HEK293 (cell line): ENCODE data around the gene ERBB4.

Experiments
- CTCF ChIA-PET: fragments of 350-600 bp; formaldehyde crosslinking; extraction: SDS; loops from one replicate; lab custom pipeline; 2021; ENCODE audit warnings: antibody characterized with exemption; lab: Yijun Ruan, JAX
- POLR2A ChIA-PET: fragments of 300-600 bp; formaldehyde crosslinking; extraction: SDS; loops from one replicate; lab custom pipeline; 2020; ENCODE audit warnings: antibody characterized with exemption, inconsistent platforms; lab: Yijun Ruan, JAX
- H3K27ac ChIP-seq: fragments of 200-500 bp; sonication (Bioruptor generic); 2 replicates; pipeline ENCODE4 v1.5.1; 2014; ENCODE audit warnings: low read depth, low read length, control low read depth, inconsistent platforms; ENCODE audit errors: extremely low read depth
- H3K36me3 ChIP-seq, 2 experiments: fragments of 200-500 bp in 1 of 2; sonication (Bioruptor generic) in 1 of 2; 1 replicate in 1 of 2; 2 replicates in 1 of 2; pipeline ENCODE4 v1.5.1; 2014 to 2017; ENCODE audit warnings: inconsistent platforms in 2 of 2, low read length in 2 of 2; ENCODE audit not compliant: control insufficient read depth in 2 of 2, insufficient read depth in 1 of 2
- H3K4me1 ChIP-seq: fragments of 200-500 bp; sonication (Bioruptor generic); 2 replicates; pipeline ENCODE4 v1.5.1; 2014; ENCODE audit warnings: mild to moderate bottlenecking, low read length, inconsistent platforms; ENCODE audit not compliant: control insufficient read depth, insufficient read depth
- H3K4me3 ChIP-seq: 2 replicates; pipeline ENCODE4 v1.5.1; 2011; ENCODE audit warnings: low read depth, mild to moderate bottlenecking, control low read depth, low read length, moderate library complexity
- H3K9me3 ChIP-seq: fragments of 200-500 bp; sonication (Bioruptor generic); 2 replicates; pipeline ENCODE4 v1.5.1; 2014; ENCODE audit warnings: low read depth, low read length, inconsistent platforms; ENCODE audit not compliant: control insufficient read depth, insufficient read depth
- BCL11A ChIP-seq: fragments of 450-650 bp; formaldehyde crosslinking; IDR thresholded peaks from 2 replicates; pipeline ENCODE4 v1.5.1; 2016; ENCODE audit warnings: low read depth, missing biosample characterization, missing genetic modification characterization
- ELK4 ChIP-seq: IDR thresholded peaks from 2 replicates; pipeline ENCODE4 v1.6.1; 2011; ENCODE audit warnings: mild to moderate bottlenecking, low read depth, low read length, borderline replicate concordance
- REST ChIP-seq: fragments of 450-650 bp; formaldehyde crosslinking; IDR thresholded peaks from 2 replicates; pipeline ENCODE4 v1.5.1; 2016; ENCODE audit warnings: missing biosample characterization, missing genetic modification characterization
- ZFP69B ChIP-seq: fragments of 450-650 bp; formaldehyde crosslinking; IDR thresholded peaks from 2 replicates; pipeline ENCODE4 v1.5.1; 2016; ENCODE audit warnings: missing biosample characterization, missing genetic modification characterization
- ZNF148 ChIP-seq: fragments of 450-650 bp; formaldehyde crosslinking; IDR thresholded peaks from 2 replicates; pipeline ENCODE4 v1.5.0; 2017; ENCODE audit warnings: missing biosample characterization, missing genetic modification characterization, borderline replicate concordance
- ZNF155 ChIP-seq: fragments of 450-650 bp; formaldehyde crosslinking; IDR thresholded peaks from 2 replicates; pipeline ENCODE4 v1.5.1; 2016; ENCODE audit warnings: missing biosample characterization, missing genetic modification characterization
- ZNF221 ChIP-seq: fragments of 450-650 bp; formaldehyde crosslinking; IDR thresholded peaks from 2 replicates; pipeline ENCODE4 v1.5.1; 2017; ENCODE audit warnings: missing biosample characterization, missing genetic modification characterization, borderline replicate concordance
- ZNF239 ChIP-seq: fragments of 450-650 bp; formaldehyde crosslinking; IDR thresholded peaks from 2 replicates; pipeline ENCODE4 v1.5.1; 2016; ENCODE audit warnings: missing biosample characterization, missing genetic modification characterization
- ZNF324 ChIP-seq: fragments of 450-650 bp; formaldehyde crosslinking; IDR thresholded peaks from 2 replicates; pipeline ENCODE4 v1.5.1; 2016; ENCODE audit warnings: missing biosample characterization, missing genetic modification characterization
- ZNF391 ChIP-seq: fragments of 450-650 bp; formaldehyde crosslinking; IDR thresholded peaks from 2 replicates; pipeline ENCODE4 v1.5.1; 2016; ENCODE audit warnings: low read depth, missing biosample characterization, missing genetic modification characterization, borderline replicate concordance
- ZNF510 ChIP-seq: fragments of 450-650 bp; formaldehyde crosslinking; IDR thresholded peaks from 2 replicates; pipeline ENCODE4 v1.5.1; 2018; ENCODE audit warnings: mild to moderate bottlenecking, missing genetic modification characterization, missing biosample characterization; ENCODE audit not compliant: insufficient replicate concordance
- ZNF580 ChIP-seq: fragments of 450-650 bp; formaldehyde crosslinking; IDR thresholded peaks from 2 replicates; pipeline ENCODE4 v1.5.1; 2016; ENCODE audit warnings: missing biosample characterization, missing genetic modification characterization
- ZNF585B ChIP-seq: fragments of 450-650 bp; formaldehyde crosslinking; IDR thresholded peaks from 2 replicates; pipeline ENCODE4 v1.5.1; 2016; ENCODE audit warnings: missing biosample characterization, missing genetic modification characterization
- ZNF610 ChIP-seq: fragments of 450-650 bp; formaldehyde crosslinking; IDR thresholded peaks from 2 replicates; pipeline ENCODE4 v1.5.1; 2016; ENCODE audit warnings: missing biosample characterization, missing genetic modification characterization, borderline replicate concordance
- ZNF645 ChIP-seq: fragments of 450-650 bp; formaldehyde crosslinking; IDR thresholded peaks from 2 replicates; pipeline ENCODE4; 2016; ENCODE audit warnings: missing biosample characterization, missing genetic modification characterization
- ZNF664 ChIP-seq: fragments of 450-650 bp; formaldehyde crosslinking; IDR thresholded peaks from 2 replicates; pipeline ENCODE4 v1.5.1; 2016; ENCODE audit warnings: missing biosample characterization, missing genetic modification characterization
- ZNF776 ChIP-seq: fragments of 450-650 bp; formaldehyde crosslinking; IDR thresholded peaks from 2 replicates; pipeline ENCODE4 v1.5.0; 2017; ENCODE audit warnings: missing biosample characterization, missing genetic modification characterization, borderline replicate concordance

Gene ERBB4

GRCh38 chr2:212299943-212300342 is 238.7 kb downstream of the ERBB4 start (continued):
- peak; percentile 77 for TF ChIP-seq BCL11A (tag by site-specific recombination)
- no peak for TF ChIP-seq ZNF324 (tag by site-specific recombination)
- TF ChIP-seq ZNF510, result no peak
- no peak for TF ChIP-seq ZNF776 (tag by site-specific recombination)
- TF ChIP-seq ZFP69B (tag by site-specific recombination), result peak; percentile 79
- TF ChIP-seq ZNF391 (tag by site-specific recombination), result 0 out of 2 replicates have a peak, but pooled peaks have one; percentile 53
- TF ChIP-seq ZNF610 (tag by site-specific recombination), result 0 out of 2 replicates have a peak, but pooled peaks have one; percentile 33

GRCh38 chr2:212299333-212299732 is 239.3 kb downstream of the ERBB4 start:
- Histone ChIP-seq H3K4me1 (peaks cover 15% of the 10 kb centered on the region), H3K27ac (no peak overlapping the region), H3K4me3 (no peak overlapping the region), H3K9me3 (no peaks in the 10 kb centered on the region), H3K36me3 (no peaks in the 10 kb centered on the region)
- ChIA-PET CTCF (interaction anchor here (0.5 kb wide), 1 partner anchor 888 kb away, joined by 3 read pairs; no protein-coding TSS in a partner anchor), POLR2A (no interaction called here)
- TF ChIP-seq ZNF221 (tag by site-specific recombination) (no peak), ZNF580 (tag by site-specific recombination) (no peak), ELK4 (no peak), REST (tag by site-specific recombination) (peak; percentile 76), ZNF239 (tag by site-specific recombination) (no peak)

GRCh38 chr2:212295571-212295970 is 243.0 kb downstream of the ERBB4 start:
- no peak overlapping the region for H3K27ac ChIP-seq
- peaks cover 12% of the 10 kb centered on the region for H3K4me1 ChIP-seq
- no peaks in the 10 kb centered on the region for H3K36me3 ChIP-seq
- H3K4me3 ChIP-seq, result no peak overlapping the region
- POLR2A ChIA-PET, result interaction anchor here (0.6 kb wide), 1 partner anchor 36 kb away, joined by 3 read pairs; no protein-coding TSS in a partner anchor
- TF ChIP-seq ZNF645 (tag by site-specific recombination) (no peak), ZNF148 (no peak), ZNF585B (tag by site-specific recombination) (no peak), ZNF664 (tag by site-specific recombination) (peak; percentile 71), ZNF155 (tag by site-specific recombination) (no peak)
- H3K9me3 ChIP-seq, result no peaks in the 10 kb centered on the region
- CTCF ChIA-PET, result no interaction called here
